HG03175 (cell line): ENCODE data around the gene NUDT7.

Source experiments
- ATAC-seq: cut with Tn5 transposase; IDR thresholded peaks from one replicate; pipeline ENCODE4 v1.9.1; 2021; ENCODE audit warnings: mild to moderate bottlenecking, moderate library complexity; ENCODE audit not compliant: unreplicated experiment

The NUDT7 gene

GRCh38 chr16:77723108-77723514 is 797 bp downstream of the NUDT7 start:
- peak; percentile 10 for ATAC-seq

DNA sequence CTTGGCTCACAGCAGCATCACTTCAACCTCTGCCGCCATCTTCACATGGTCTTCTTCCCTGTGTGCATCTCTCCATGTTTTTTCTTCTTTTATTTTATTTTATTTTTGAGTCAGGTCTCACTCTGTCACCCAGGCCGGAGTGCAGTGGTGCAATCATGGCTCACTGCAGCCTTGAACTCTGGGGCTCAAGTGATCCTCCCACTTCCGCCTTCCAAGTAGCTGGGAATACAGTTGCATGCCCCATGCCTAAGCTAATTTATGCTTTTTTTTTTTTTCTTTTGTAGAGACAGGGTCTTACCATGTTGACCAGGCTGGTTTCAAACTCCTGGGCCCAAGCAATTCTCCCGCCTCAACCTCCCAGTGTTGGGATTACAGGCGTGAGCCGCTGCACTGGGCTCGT is 1.9 kb downstream of the NUDT7 start:
- ATAC-seq, result no peak

GRCh38 chr16:77729951-77730350 is 7.6 kb downstream of the NUDT7 start:
- no peak for ATAC-seq

- no peak for ATAC-seq
Measured at GRCh38 chr16:77732241-77732946, 10.1 kb downstream of the NUDT7 start.

DNA sequence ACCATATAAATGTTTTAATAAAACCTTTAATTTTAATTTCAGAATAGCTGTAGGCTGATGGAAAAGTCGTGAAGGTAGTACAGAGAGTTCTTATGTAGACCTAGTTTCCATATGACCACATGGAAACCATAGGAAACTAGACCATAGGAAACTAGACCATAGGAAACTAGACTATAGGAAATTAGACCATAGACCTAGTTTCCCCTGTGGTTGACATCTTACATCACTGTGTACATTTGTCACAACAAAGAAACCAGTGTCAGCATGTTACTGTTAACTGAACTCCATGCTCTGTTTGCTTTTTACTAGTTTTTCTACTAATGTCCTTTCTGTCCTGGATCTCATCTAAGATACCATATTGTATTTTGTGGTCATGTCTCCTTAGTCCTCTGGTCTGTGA is 14.6 kb downstream of the NUDT7 start:
- peak; percentile 79 for ATAC-seq

- no peak for ATAC-seq
Measured at GRCh38 chr16:77738706-77739558, 16.6 kb downstream of the NUDT7 start.

DNA sequence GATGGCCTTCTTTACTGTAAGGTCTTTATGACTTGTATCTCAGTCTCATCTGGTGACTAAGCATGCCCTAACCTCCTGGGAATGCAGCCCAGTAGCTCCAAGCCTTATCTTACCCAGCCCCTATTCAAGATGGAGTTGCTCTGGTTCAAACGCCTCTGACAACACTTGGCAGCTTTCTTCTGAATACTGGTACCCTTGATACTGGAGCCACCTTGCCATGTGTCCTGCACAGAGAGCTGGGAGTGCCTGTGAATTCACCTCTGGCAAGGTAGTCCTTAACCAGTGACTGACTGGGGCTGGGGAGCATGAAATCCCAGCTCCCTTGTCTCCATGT is 17.2 kb downstream of the NUDT7 start:
- ATAC-seq, result no peak

DNA sequence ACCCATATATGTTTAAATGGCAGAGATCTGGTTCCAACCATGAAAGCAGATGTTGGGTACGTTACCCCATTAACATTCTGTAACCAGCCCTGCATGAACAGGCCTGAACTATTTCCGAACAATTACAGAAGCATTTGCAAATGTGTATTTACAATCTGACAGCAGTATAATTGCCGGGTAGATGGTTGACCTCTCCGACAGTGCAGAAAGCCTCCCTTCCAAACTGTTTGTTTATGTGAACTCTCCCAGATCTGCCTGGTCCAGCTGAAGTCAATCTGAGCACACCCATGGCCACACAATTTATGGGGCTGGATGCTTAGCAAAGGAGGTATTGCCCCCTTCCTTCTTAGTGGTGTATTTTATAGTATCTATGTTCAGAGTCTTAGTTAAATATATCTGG is 21.8 kb downstream of the NUDT7 start:
- no peak for ATAC-seq

- no peak for ATAC-seq
Measured at GRCh38 chr16:77745972-77746371, 23.7 kb downstream of the NUDT7 start.

- no peak for ATAC-seq
Measured at GRCh38 chr16:77748421-77749005, 26.2 kb downstream of the NUDT7 start.

- ATAC-seq, result no peak
Measured at GRCh38 chr16:77749415-77749814, 27.1 kb downstream of the NUDT7 start.

GRCh38 chr16:77758046-77758445 is 35.7 kb downstream of the NUDT7 start:
- no peak for ATAC-seq

- ATAC-seq, result no peak
Measured at GRCh38 chr16:77758508-77758907, 36.2 kb downstream of the NUDT7 start.

GRCh38 chr16:77759201-77759600 is 36.9 kb downstream of the NUDT7 start:
- ATAC-seq, result no peak

DNA sequence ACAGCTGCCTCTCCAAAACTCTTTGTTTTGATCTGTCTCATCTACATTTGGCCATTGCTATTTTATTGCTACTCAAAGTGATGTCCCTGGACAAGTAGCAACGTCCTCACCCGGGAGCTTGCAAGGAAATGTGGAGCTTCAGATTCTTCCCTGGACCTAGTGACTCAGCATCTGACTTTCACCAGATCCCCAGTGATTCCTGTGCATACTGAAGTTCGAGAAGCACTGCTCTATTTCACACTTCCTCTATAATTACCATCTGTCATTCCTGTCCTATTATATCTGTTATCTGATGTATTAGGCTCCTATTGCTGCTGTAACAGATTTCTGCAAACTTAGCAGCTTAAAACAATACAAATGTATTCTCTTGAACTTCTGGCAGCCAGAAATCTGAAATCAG is 37.5 kb downstream of the NUDT7 start:
- no peak for ATAC-seq

DNA sequence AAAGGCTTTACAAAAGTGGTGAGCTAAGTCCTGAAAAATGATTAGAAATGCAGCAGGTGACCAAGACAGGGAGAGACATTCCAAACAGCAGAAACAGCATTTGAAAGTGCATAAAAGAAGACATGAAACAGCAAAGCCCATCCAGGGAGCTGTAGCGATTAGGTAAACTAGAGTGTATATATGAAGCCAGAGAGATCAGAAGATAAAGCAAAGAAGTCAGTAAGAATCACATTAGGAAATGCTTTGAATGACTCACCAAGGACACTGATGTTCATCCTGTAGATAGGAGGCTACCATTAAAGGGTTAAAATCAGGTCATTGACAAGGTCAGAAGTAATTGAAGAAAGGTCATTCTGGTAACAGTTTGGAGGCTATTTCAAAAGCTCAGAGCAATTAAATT is 38.5 kb downstream of the NUDT7 start:
- ATAC-seq, result no peak

- no peak for ATAC-seq
Measured at GRCh38 chr16:77761204-77761603, 38.9 kb downstream of the NUDT7 start.

DNA sequence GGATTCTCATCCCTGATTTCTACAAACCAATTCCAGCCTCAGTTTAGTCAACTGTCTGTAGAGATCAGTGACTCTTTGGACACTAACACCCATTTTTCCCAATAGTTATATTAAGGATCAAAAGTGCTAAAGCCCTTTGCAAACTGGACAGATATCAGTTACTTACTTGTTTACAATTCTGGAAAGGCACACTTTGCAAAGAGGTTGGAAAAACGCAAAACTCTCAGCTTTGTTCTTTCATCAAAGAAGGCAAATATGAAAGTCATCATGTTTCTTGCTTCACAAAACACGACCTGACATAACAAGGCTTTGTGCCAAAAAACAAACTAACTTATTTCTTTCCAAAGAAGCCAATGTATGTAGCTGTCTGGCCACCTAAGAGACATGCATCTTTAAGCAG is 39.9 kb downstream of the NUDT7 start:
- ATAC-seq, result no peak

- no peak for ATAC-seq
Measured at GRCh38 chr16:77763994-77764393, 41.7 kb downstream of the NUDT7 start.

- ATAC-seq, result no peak
Measured at GRCh38 chr16:77767211-77767610, 44.9 kb downstream of the NUDT7 start.

- ATAC-seq, result no peak
Measured at GRCh38 chr16:77767826-77768225, 45.5 kb downstream of the NUDT7 start.
